ENCODE results near the gene ZNF142.

ZNF142 gene

GRCh38 chr2:218659258-218659987 is at the start of gene ZNF142, which contains the start of gene BCS1L:
ZNF142 (minus strand) TSS chr2:218659623; CDS start chr2:218656429, 3,194 bp downstream.
BCS1L (plus strand) TSS chr2:218659683; CDS start chr2:218660988, 1,305 bp downstream.
- DNase-seq, result peak in 55 of 56 donors; percentile 44 to 97 (median 89)

DNA sequence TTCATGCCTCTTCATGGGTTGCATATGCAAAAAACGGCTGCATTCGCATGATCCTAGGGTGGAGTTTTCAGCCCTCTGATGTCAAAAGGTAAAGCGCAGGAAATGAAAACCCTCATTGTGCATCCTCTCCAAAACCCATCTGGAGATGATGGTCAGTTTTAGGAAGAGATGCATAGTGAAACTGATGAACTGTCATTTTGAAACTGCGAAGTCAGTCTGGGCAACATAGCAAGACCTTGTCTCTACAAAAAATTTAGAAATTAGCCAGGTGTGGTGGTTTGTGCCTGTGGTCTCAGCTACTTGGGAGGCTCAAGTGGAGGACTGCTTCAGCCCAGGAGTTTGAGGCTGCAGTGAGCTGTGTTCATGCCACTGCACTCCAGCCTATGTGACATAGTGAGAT is 48.7 kb upstream of the ZNF142 start:
- no peak for DNase-seq

DNA sequence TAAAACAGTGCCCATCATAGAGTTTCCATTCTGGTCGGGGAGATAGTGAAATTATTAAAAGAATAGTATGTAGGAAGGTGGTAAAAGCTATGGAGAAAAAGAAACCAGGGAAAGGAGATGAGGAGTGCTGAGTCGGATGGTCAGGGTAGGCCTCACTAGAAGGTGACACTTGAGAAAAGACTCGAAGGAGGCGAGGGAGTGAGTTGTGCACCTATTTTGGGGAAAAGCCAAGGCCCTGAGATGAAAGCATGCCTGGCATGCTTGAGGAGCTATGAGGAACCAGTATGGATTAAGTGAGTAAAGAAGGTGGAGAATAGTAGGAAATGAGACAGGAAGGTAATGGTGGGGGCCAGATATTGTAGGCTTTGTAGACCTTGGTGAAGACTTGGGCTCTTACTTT is 43.9 kb upstream of the ZNF142 start:
- no peak for DNase-seq

DNA sequence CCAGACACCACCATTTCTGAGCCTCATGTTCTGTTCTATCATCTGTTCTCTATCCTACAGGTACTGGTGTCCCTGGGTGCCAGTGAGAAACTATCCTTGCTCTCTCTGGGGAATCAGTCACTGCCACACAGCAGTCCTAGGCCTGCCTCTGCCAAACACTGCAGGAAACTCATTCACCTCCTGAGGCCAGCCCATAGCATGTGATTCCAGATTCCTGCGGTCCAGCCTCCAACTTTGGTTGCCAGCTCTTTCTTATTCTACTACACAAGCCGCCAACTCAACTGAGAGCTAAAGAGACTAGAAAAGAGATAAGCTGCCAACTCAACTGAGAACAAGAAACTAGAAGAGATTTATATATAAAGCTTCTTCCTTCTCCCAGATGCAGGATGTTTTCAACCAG is 42.4 kb upstream of the ZNF142 start:
- DNase-seq, result peak in 12 of 56 donors; percentile 7 to 48 (median 21)

DNA sequence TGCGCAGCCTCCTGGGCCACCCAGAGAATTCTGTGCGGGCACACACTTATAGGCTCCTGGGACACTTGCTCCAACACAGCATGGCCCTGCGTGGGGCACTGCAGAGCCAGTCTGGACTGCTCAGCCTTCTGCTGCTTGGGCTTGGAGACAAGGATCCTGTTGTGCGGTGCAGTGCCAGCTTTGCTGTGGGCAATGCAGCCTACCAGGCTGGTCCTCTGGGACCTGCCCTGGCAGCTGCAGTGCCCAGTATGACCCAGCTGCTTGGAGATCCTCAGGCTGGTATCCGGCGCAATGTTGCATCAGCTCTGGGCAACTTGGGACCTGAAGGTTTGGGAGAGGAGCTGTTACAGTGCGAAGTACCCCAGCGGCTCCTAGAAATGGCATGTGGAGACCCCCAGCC is 39.5 kb upstream of the ZNF142 start:
- DNase-seq, result no peak

GRCh38 chr2:218694405-218695145 is 35.2 kb upstream of the ZNF142 start:
- peak in 2 of 56 donors; percentile 7 to 8 for DNase-seq

- no peak for DNase-seq
These were observed 31.8 kb upstream of the ZNF142 start for GRCh38 chr2:218691234-218691633.

DNA sequence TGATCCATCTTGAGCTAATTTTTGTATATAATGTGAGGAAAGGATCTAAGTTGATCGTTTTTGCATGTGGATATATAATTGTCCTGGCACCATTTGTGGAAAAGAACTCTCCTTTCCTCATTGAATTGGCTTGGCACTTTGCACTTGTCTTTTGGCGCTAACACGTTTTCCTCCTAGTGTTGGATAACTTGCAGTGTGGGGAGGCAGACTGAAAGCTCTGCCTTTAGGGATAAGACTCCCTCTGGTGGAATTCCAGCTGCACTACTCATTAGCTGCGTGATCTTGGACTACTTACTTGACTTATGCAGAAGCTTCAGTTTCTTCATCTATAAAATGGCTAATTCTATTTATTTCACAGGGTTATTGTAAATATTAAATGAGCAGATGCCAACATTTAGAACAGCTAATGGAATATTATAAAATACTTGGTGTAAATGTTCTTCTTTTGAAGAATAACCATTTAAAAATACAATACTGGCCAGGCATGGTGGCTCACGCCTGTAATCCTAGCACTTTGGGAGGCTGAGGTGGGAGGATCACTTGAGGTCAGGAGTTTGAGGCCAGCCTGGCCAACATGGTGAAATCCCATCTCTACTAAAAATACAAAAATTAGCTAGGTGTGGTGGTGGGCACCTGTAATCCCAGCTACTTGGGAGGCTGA is 28.1 kb upstream of the ZNF142 start:
- peak in 38 of 56 donors; percentile 4 to 79 (median 21) for DNase-seq

DNA sequence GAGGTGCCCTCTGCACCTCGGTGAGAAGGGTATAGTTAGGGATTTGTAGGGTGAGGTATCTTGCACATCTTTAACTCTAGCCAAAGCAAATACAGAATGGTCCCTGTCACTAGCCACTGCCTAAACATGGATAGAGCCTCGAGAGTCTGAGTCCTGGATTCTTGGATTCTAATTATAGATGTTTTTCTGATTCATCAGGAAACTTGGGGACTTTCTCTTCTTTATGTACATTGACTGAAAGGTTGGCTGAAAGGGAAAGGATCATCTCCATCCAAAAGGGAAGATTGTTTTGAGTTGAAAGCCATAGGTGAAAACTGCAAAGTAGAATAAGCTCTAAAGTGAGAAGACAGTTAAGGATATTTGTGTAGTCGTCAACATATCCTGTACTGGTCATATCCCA is 20.6 kb upstream of the ZNF142 start:
- DNase-seq, result no peak

DNA sequence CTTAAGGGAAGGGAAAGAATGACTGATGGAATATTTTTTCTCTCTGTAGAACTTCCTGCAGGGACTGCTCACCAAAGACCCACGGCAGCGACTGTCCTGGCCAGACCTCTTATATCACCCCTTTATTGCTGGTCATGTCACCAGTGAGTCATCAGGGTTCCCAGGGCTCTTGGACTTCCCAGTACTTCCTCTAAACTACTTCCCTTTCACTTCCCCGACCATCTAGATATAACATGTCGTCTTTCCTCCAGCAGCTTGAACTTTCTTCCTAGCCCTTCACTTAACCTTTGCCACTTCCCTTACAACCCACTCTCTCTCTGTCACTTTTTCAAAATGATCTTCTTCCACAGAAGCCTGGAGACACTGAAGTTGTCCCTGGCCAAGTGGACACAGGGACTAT is 19.7 kb upstream of the ZNF142 start:
- no peak for DNase-seq

DNA sequence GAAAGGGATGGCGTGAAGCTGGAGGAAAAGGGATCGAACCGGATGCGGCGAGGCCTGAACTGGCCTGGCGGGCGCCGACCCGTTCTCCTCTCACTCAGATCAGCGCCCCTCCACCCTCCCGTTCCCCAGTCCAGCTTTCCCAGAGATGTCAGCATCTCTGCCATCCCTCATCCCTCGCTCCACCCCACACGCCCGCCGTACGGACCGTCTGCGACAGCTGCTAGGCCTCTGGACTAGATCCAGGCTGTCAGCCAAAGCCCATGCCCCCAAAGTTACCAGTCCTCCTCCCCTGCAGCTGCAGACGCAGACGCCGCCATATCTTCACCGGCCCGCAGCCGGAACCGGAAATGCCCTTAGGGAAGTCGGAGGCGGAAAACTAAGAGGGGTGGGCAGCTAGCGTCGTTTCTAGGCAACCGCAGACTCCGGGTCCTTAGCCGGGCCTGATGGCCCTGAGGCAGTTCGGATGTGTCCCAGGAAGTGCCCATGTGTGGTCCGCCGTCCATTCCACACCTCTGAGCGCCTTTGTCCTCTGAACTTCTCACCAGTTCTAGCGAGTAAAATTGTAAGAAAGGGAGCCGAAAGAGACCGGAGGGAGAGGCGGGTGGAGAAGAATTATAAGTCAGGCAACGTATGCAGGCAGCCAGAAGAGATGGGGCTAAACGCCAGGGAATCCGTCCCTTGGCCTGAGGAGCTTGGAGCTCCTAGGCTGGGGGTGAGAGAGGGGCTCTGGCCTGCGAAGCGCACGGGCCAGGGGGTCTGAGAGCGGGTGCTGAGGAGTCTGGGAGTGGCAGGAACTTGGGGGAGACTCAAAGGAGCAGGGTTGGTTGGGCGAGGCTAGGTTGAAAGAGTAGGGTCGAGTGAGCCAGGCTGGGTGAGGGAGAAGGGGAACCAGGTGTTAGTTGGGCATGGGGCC is 12.5 kb upstream of the ZNF142 start, which contains the start of the genes RNF25 and STK36:
RNF25 (minus strand) TSS at position 349 of the 913 bp plus-strand sequence; CDS start at position 317, 32 bp downstream.
STK36 (plus strand) TSS at position 433 of the 913 bp plus-strand sequence. CDS start 744 bp downstream, outside the sequence.
- DNase-seq, result peak in 55 of 56 donors; percentile 35 to 93 (median 84)

DNA sequence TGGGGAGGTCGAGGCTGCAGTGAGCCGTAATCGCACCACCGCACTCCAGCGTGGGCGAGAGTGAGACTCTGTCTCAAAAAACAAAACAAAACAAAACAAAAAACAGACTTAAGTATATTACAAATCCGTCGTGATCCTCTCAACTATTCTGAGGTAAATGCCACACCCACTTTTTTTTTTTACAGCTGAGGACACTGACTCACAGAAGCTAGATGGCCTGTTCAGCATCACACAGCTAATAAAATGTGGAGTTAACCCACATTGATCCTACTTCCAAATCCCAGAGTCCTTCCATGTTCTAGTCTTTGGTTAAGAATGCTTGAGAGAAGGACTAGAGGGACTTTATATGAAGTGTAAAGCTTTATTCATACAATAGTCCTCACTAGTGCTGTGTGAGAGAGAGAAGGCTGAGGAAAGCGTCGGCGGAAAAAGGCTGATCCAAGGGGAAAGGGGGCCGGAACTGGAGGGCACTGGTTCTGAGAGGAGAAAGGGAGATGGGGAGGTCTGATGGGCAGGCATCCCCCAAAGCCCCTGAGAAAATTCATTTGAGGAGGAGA is 11.8 kb upstream of the ZNF142 start:
- DNase-seq, result no peak

GRCh38 chr2:218664653-218665052 is 5.2 kb upstream of the ZNF142 start:
- DNase-seq, result no peak

GRCh38 chr2:218663901-218664300 is 4.5 kb upstream of the ZNF142 start:
- no peak for DNase-seq

GRCh38 chr2:218662827-218663226 is 3.4 kb upstream of the ZNF142 start:
- DNase-seq, result no peak

GRCh38 chr2:218662377-218662776 is 3.0 kb upstream of the ZNF142 start:
- no peak for DNase-seq

- DNase-seq, result peak in 1 of 56 donors; percentile 31
These were observed 550 bp upstream of the ZNF142 start for GRCh38 chr2:218659988-218660358.

DNA sequence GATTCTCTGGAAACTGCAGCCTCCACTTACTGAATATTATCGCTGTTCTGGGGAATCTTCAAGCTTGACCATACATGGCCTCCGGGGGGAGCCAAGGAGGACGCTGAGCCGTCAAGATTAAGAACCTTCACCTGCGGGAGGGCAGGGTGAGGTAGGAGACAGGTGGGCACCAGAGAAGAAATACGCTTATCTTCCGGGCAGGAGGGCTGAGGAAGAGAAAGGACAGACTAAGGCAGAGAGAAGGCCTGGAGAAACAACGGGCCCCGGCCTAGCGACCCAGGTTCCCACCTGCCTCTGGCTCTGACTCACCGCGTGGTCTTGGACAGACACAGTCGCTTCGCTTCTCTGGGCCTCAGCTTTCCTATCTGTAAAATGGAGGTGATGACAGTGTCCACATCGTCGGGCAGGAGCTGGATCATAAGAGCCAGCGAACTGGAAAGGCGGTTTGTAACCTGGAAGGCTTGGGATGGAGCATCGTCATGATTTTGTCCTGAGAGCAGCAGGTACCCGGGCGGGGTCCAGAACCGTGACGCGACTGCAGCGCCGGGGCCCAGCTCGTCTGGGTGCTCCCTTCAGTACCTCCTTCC is 659 bp downstream of the ZNF142 start:
- peak in 5 of 56 donors; percentile 7 to 47 (median 26) for DNase-seq

GRCh38 chr2:218655751-218656150 is 3.7 kb downstream of the ZNF142 start:
- DNase-seq, result no peak

DNA sequence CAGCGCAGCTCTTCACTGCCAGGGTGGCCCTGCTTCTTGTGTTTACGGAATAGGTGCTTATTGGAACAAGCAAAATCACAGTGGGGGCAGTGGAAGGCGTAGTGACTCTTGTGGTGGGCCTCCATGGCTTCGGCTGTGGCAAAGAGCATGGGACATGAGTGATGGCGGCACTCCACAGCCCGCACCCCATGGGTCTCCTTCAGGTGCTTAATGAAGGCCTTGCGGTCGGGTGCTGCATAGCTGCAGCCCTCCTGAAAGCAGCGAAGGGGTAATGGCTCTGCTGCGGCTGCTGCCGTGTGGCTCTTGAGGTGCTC is 10.7 kb downstream of the ZNF142 start:
- peak in 1 of 56 donors; percentile 4 for DNase-seq

Measured in nucleus accumbens (tissue), 56 donors.